T-cell (primary cell): ENCODE data around the gene ZNF462. TPM values are rescaled to one million over a fixed set of nuclear protein-coding genes. Genes with fewer than 3 reads are reported as not detected.
"Not testable (repeated sequence)": the region's sequence is repeated elsewhere in the genome, so short reads cannot be mapped to it uniquely, and the experiment has no call there.

Source experiments
- ATAC-seq, 4 experiments: fragments of 200-7000 bp in 3 of 4; fragments of 150-1000 bp in 1 of 4; cut with Tn5 transposase; replicated peaks in 1 of 4; 1 replicate in 3 of 4; 2 replicates in 1 of 4; pipeline ENCODE4 v1.10.0; 2021; ENCODE audit warnings: moderate library complexity in 3 of 4, mild to moderate bottlenecking in 2 of 4, moderate number of reproducible peaks in 1 of 4
- CTCF ChIA-PET, 2 donors: fragments of 300-600 bp; sonication (Branson Sonifier 250); formaldehyde crosslinking; loops; one replicate each; lab custom pipeline; 2022; ENCODE audit warnings: antibody characterized with exemption in 2 of 2; lab: Charles Lee
- POLR2A ChIA-PET, 2 donors: fragments of 300-600 bp; sonication (Branson Sonifier 250); formaldehyde crosslinking; loops; one replicate each; lab custom pipeline; 2022; ENCODE audit warnings: antibody characterized with exemption in 2 of 2; lab: Charles Lee
- DNase-seq, 35 experiments: peaks; one replicate each; pipeline versions ENCODE4 v3.0.0 to v3.0.0-alpha.2; 2013 to 2023
- H3K27ac ChIP-seq: one replicate; pipeline ENCODE4 v1.5.1; 2013; ENCODE audit warnings: low read length
- H3K27me3 ChIP-seq, 2 experiments: replicated peaks in 1 of 2; 1 replicate in 1 of 2; 2 replicates in 1 of 2; pipeline versions ENCODE4 v1.6.1 to v1.7.0; 2013; ENCODE audit warnings: low read length in 1 of 2, mixed read lengths in 1 of 2; ENCODE audit not compliant: control insufficient read depth in 2 of 2, insufficient read depth in 2 of 2; ENCODE audit errors: extremely low read depth in 1 of 2
- H3K36me3 ChIP-seq, 2 donors: 1 replicate in 1 of 2; 2 replicates in 1 of 2; pipeline versions ENCODE4 v1.6.1 to v1.7.0; 2013; ENCODE audit warnings: low read length in 1 of 2; ENCODE audit not compliant: control insufficient read depth in 2 of 2, insufficient read depth in 1 of 2; ENCODE audit errors: extremely low read depth in 1 of 2
- H3K4me1 ChIP-seq, 2 experiments: 1 replicate in 1 of 2; 2 replicates in 1 of 2; pipeline versions ENCODE4 v1.6.1 to v1.7.0; 2013; ENCODE audit warnings: low read length in 2 of 2, mixed read lengths in 1 of 2; ENCODE audit not compliant: insufficient read depth in 2 of 2, control insufficient read depth in 1 of 2; ENCODE audit errors: extremely low read depth in 1 of 2
- H3K4me3 ChIP-seq, 2 donors: 1 replicate in 1 of 2; 2 replicates in 1 of 2; pipeline versions ENCODE4 v1.5.1 to v1.7.0; 2013; ENCODE audit warnings: mild to moderate bottlenecking in 2 of 2, low read length in 1 of 2, moderate library complexity in 1 of 2; ENCODE audit not compliant: control insufficient read depth in 1 of 2; ENCODE audit errors: extremely low read depth in 1 of 2
- H3K9me3 ChIP-seq: 2 replicates; pipeline ENCODE4 v1.7.0; 2013
- H3K27ac Mint-ChIP-seq, 2 donors: one replicate each; pipeline ENCODE4 v1.8.0; 2020 to 2021; ENCODE audit warnings: mild to moderate bottlenecking in 2 of 2, mixed read lengths in 2 of 2
- H3K27me3 Mint-ChIP-seq, 2 donors: one replicate each; pipeline ENCODE4 v1.8.0; 2021 to 2022; ENCODE audit warnings: mixed read lengths in 2 of 2
- H3K36me3 Mint-ChIP-seq: one replicate; pipeline ENCODE4 v1.8.0; 2021; ENCODE audit warnings: mixed read lengths
- H3K4me1 Mint-ChIP-seq, 3 donors: one replicate each; pipeline ENCODE4 v1.8.0; 2020 to 2022; ENCODE audit warnings: mixed read lengths in 3 of 3, mild to moderate bottlenecking in 1 of 3
- H3K4me3 Mint-ChIP-seq, 3 donors: one replicate each; pipeline ENCODE4 v1.8.0; 2020 to 2022; ENCODE audit warnings: mild to moderate bottlenecking in 3 of 3, mixed read lengths in 3 of 3, moderate library complexity in 3 of 3
- H3K9me3 Mint-ChIP-seq, 3 donors: one replicate each; pipeline ENCODE4 v1.8.0; 2020 to 2022; ENCODE audit warnings: mixed read lengths in 3 of 3
- WGBS: methylation state at CpG from one replicate; pipeline ENCODE4 v1.1.5; 2013; ENCODE audit warnings: missing lambda C conversion rate; ENCODE audit not compliant: insufficient coverage; 5-methylcytosine and 5-hydroxymethylcytosine counted together
- total RNA-seq, 35 experiments: library from RNA in 6 of 35; stranded (reverse) in 6 of 35; fragments of 120-200 nt in 1 of 35; gene quantifications; one replicate each; pipeline versions ENCODE4 v1.2.1 to v1.2.4 and lab custom pipeline; 2013 to 2026

The ZNF462 gene
- total RNA-seq, 5 donors from 2014 or later (not counting 1 experiment from before 2014, with no cell fraction given) = 1.1 to 5.3 (median 2.5) TPM

GRCh38 chr9:106846857-106847256 lies 16.1 kb upstream of the ZNF462 start:
- Mint-ChIP-seq H3K4me3 (no peak overlapping the region), H3K9me3 (peaks cover 0 to 6% (median 0%) of the 10 kb centered on the region in 3 donors), H3K36me3 (no peaks in the 10 kb centered on the region), H3K27me3 (peaks cover 0 to 4% of the 10 kb centered on the region in 2 donors), H3K27ac (no peak overlapping the region), H3K4me1 (no peaks in the 10 kb centered on the region)
- Histone ChIP-seq H3K36me3 (no peaks in the 10 kb centered on the region), H3K9me3 (no peaks in the 10 kb centered on the region), H3K4me1 (no peaks in the 10 kb centered on the region), H3K4me3 (no peak overlapping the region), H3K27me3 (no peaks in the 10 kb centered on the region), H3K27ac (no peak overlapping the region)
- WGBS = no CpG with 5 or more reads among the region's 2 CpGs
- no peak for DNase-seq
- POLR2A ChIA-PET = no interaction called here
- CTCF ChIA-PET = no interaction called here
- no peak for ATAC-seq

GRCh38 chr9:106851640-106852039 lies 11.3 kb upstream of the ZNF462 start:
- H3K27ac ChIP-seq, H3K4me1 Mint-ChIP-seq, H3K4me3 Mint-ChIP-seq, POLR2A ChIA-PET, H3K9me3 ChIP-seq, H3K9me3 Mint-ChIP-seq, H3K36me3 ChIP-seq, H3K4me1 ChIP-seq, H3K27me3 ChIP-seq, DNase-seq, H3K4me3 ChIP-seq, H3K36me3 Mint-ChIP-seq, CTCF ChIA-PET, H3K27ac Mint-ChIP-seq, ATAC-seq: not testable (repeated sequence)
- 91% methylated on average over 4 of the region's 8 CpGs for WGBS
- peaks cover 0 to 12% of the 10 kb centered on the region in 2 donors for H3K27me3 Mint-ChIP-seq

- H3K9me3 ChIP-seq = peaks cover 2% of the 10 kb centered on the region
- ATAC-seq (no peak), DNase-seq (no peak)
- no peaks in the 10 kb centered on the region for H3K9me3 Mint-ChIP-seq
- no CpG with 5 or more reads among the region's 3 CpGs for WGBS
- H3K4me3 ChIP-seq = no peak overlapping the region
- H3K4me1 Mint-ChIP-seq = peaks cover 18 to 24% (median 19%) of the 10 kb centered on the region in 3 donors
- H3K4me3 Mint-ChIP-seq = no peak overlapping the region
- H3K27ac Mint-ChIP-seq = no peak overlapping the region
- POLR2A ChIA-PET = no interaction called here
- H3K27me3 ChIP-seq = peaks cover 4 to 30% of the 10 kb centered on the region in 2 experiments
- CTCF ChIA-PET = no interaction called here
- no peaks in the 10 kb centered on the region for H3K36me3 Mint-ChIP-seq
- no peak overlapping the region for H3K27ac ChIP-seq
- no peaks in the 10 kb centered on the region for H3K36me3 ChIP-seq
- peaks cover 48 to 50% of the 10 kb centered on the region in 2 donors for H3K27me3 Mint-ChIP-seq
- H3K4me1 ChIP-seq = peaks cover 13 to 20% of the 10 kb centered on the region in 2 experiments
Measured at GRCh38 chr9:106857811-106858470, 5.0 kb upstream of the ZNF462 start.

DNA sequence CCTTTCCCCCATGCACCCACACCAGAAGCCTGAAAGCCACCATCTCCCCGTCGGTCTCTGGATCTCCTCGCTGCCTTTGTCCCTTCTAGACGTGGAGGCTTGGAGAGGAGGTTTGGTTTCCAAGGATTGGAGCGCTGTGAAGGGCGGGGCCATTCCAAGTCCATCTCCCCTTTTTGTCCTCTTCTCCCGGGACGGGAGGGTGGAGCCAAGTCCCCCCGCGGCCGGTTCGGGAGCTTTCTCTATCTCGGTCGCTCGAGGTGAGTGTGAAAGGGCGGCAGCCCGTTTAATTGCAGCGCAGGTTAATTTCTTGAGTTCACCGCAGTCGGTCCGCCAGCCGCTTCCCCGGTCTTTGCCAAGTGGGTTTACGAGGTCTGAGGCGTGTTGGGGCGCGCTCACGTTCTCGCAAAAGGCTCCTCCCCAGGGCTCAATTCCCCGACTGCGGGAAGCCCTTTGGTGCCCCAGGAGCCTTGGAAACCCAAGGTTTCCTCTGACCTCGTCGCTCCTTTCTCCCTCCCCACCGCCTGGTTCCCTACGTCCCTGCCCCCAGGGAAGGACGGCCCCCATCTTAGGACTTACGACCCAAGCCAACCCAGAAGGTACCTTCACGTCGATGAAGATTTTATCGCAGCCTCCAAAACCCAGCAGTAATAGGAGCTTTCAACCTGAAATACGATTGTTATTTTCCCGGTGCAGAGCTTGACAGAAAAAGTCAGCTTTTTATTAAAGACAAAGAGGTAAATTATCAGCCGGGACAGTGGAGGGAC lies 2.8 kb upstream of the ZNF462 start:
- H3K27me3 ChIP-seq = peaks cover 4 to 47% of the 10 kb centered on the region in 2 experiments
- peaks cover 2% of the 10 kb centered on the region for H3K9me3 ChIP-seq
- 5% methylated on average over 35 of the region's 43 CpGs for WGBS
- Mint-ChIP-seq H3K27me3 (peaks cover 62 to 66% of the 10 kb centered on the region in 2 donors), H3K27ac (peak overlapping the region in 1 of 2 donors; percentile 43), H3K4me3 (peak overlapping the region in 2 of 3 donors; percentile 53 to 87), H3K9me3 (no peaks in the 10 kb centered on the region), H3K36me3 (no peaks in the 10 kb centered on the region), H3K4me1 (peaks cover 27 to 44% (median 29%) of the 10 kb centered on the region in 3 donors)
- peak overlapping the region in 1 of 2 donors; percentile 74 for H3K4me3 ChIP-seq
- peaks cover 13 to 32% of the 10 kb centered on the region in 2 experiments for H3K4me1 ChIP-seq
- ATAC-seq (no peak), DNase-seq (no peak)
- POLR2A ChIA-PET = no interaction called here
- H3K27ac ChIP-seq = no peak overlapping the region
- CTCF ChIA-PET = interaction anchor here in 1 of 2 donors (0.6 kb wide), 1 partner anchor 166 kb away, joined by 3 read pairs; no protein-coding TSS in a partner anchor
- no peaks in the 10 kb centered on the region for H3K36me3 ChIP-seq

DNA sequence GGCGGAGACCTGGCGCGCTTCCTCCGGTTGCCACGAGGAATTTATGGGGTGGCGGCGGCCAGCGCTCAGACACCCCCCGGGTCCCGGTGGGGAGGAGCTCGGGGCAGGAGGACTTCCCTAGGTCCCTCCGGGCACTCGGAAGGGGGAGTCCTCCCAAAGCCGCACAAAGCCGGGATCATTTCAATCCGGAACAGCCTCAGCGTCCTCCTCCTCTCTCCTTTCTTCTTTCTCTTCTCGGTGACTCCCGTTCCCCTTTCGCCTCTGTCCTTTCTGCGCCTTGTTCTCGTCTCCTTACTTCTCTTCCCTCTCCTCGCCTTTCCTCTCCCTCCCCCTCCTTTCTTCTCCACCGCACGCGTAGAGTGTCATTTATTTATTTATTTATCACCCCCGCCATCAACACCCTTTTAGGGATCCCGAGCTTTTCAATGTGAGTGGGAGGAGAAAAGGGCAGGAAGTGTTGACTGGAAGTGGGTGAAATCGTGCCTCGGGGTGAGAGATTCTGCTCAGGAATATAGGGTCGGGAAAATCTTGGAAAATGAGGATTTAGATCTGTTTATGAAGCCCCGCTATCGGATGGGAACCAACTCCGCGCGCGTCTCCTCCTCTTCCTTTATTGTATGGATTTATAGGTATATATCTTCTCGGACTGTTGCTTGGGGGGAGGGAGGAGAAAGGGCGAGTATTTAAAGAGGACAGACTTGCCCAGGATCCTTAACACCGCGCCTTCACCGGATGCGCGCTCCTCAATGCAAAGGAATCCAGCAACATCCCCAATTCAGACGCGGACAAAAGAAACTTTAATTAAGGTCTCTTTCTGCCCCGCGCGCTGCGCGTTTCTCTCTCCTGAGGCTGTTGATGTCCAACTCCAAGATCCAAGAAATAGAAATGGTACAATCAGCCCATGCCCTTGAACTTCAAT lies 2.0 kb upstream of the ZNF462 start:
- 4% methylated on average over 31 of the region's 51 CpGs for WGBS
- ATAC-seq = no peak
- peaks cover 4 to 47% of the 10 kb centered on the region in 2 experiments for H3K27me3 ChIP-seq

More for the DNA sequence above, 2.0 kb upstream of the ZNF462 start:
- Mint-ChIP-seq H3K4me1 (peaks cover 27 to 44% (median 29%) of the 10 kb centered on the region in 3 donors), H3K9me3 (no peaks in the 10 kb centered on the region), H3K4me3 (peak overlapping the region in 2 of 3 donors; percentile 28 to 87), H3K36me3 (no peaks in the 10 kb centered on the region), H3K27me3 (peaks cover 67 to 73% of the 10 kb centered on the region in 2 donors), H3K27ac (peak overlapping the region in 1 of 2 donors; percentile 71)
- no peak for DNase-seq
- no peaks in the 10 kb centered on the region for H3K36me3 ChIP-seq
- peaks cover 13 to 32% of the 10 kb centered on the region in 2 experiments for H3K4me1 ChIP-seq
- POLR2A ChIA-PET = no interaction called here
- CTCF ChIA-PET = interaction anchor here in 1 of 2 donors (0.6 kb wide), 1 partner anchor 167 kb away, joined by 3 read pairs; no protein-coding TSS in a partner anchor
- H3K27ac ChIP-seq = no peak overlapping the region
- peak overlapping the region in 1 of 2 donors; percentile 74 for H3K4me3 ChIP-seq
- peaks cover 2% of the 10 kb centered on the region for H3K9me3 ChIP-seq
